B cell (primary cell): ENCODE results near the gene MAD1L1. TPM values are rescaled to one million over a fixed set of nuclear protein-coding genes. Genes with fewer than 3 reads are reported as not detected.

Experiments
- ATAC-seq: fragments of 200-7000 bp; cut with Tn5 transposase; one replicate; pipeline ENCODE4 v1.10.0; 2021; ENCODE audit warnings: low read depth, mild to moderate bottlenecking, moderate number of reproducible peaks, moderate library complexity
- CTCF ChIA-PET: fragments of 350-600 bp; sonication (Branson Sonifier 250); formaldehyde crosslinking; loops from one replicate; lab custom pipeline; 2021; ENCODE audit warnings: antibody characterized with exemption, inconsistent platforms; lab: Charles Lee
- POLR2A ChIA-PET: fragments of 350-600 bp; sonication (Branson Sonifier 250); formaldehyde crosslinking; loops from one replicate; lab custom pipeline; 2021; ENCODE audit warnings: antibody characterized with exemption; lab: Charles Lee
- DNase-seq: peaks from one replicate; pipeline ENCODE4 v3.0.0; 2013
- H2AFZ ChIP-seq: 2 replicates; pipeline ENCODE4 v1.6.1; 2012; ENCODE audit warnings: mild to moderate bottlenecking, low read depth, low read length; ENCODE audit not compliant: insufficient read depth, poor library complexity, severe bottlenecking
- H3K27ac ChIP-seq, 2 donors: 1 replicate in 1 of 2; 2 replicates in 1 of 2; pipeline ENCODE4 v1.5.1; 2012 to 2013; ENCODE audit warnings: low read length in 2 of 2, mild to moderate bottlenecking in 2 of 2, moderate library complexity in 1 of 2
- H3K27me3 ChIP-seq, 4 experiments: fragments of 200-600 bp in 1 of 4; sonication (generic) in 1 of 4; replicated peaks in 1 of 4; 1 replicate in 2 of 4; 2 replicates in 2 of 4; pipeline versions ENCODE4 v1.6.1 to v1.7.0; 2013 to 2016; ENCODE audit warnings: low read length in 3 of 4, mild to moderate bottlenecking in 2 of 4, mixed read lengths in 1 of 4, moderate library complexity in 1 of 4; ENCODE audit not compliant: insufficient read depth in 4 of 4, control insufficient read depth in 3 of 4; ENCODE audit errors: control extremely low read depth in 1 of 4
- H3K36me3 ChIP-seq, 2 experiments: replicated peaks in 1 of 2; 1 replicate in 1 of 2; 2 replicates in 1 of 2; pipeline versions ENCODE4 v1.6.1 to v1.7.1; 2013; ENCODE audit warnings: low read length in 1 of 2; ENCODE audit not compliant: insufficient read depth in 2 of 2, control insufficient read depth in 1 of 2; ENCODE audit errors: control extremely low read depth in 1 of 2, extremely low read depth in 1 of 2
- H3K4me1 ChIP-seq, 2 donors: fragments of 200-600 bp in 1 of 2; sonication (generic) in 1 of 2; 1 replicate in 1 of 2; 2 replicates in 1 of 2; pipeline versions ENCODE4 v1.5.1 to v1.6.1; 2013 to 2017; ENCODE audit warnings: low read length in 2 of 2; ENCODE audit not compliant: control insufficient read depth in 2 of 2, insufficient read depth in 2 of 2
- H3K4me2 ChIP-seq: replicated peaks from 2 replicates; pipeline ENCODE3; 2012; ENCODE audit warnings: mild to moderate bottlenecking, low read depth, low read length; ENCODE audit not compliant: poor library complexity, severe bottlenecking
- H3K4me3 ChIP-seq, 5 experiments: fragments of 200-600 bp in 1 of 5; sonication (generic) in 1 of 5; 1 replicate in 3 of 5; 2 replicates in 2 of 5; pipeline versions ENCODE4 v1.5.1 to v1.7.0; 2011 to 2016; ENCODE audit warnings: low read length in 4 of 5, mild to moderate bottlenecking in 4 of 5, low read depth in 2 of 5, control low read depth in 1 of 5, moderate library complexity in 1 of 5; ENCODE audit not compliant: insufficient read depth in 1 of 5; ENCODE audit errors: control extremely low read depth in 1 of 5, extremely low read depth in 1 of 5
- H3K79me2 ChIP-seq: fragments of 200-600 bp; sonication (generic); one replicate; pipeline ENCODE4 v1.6.0; 2016; ENCODE audit warnings: low read length; ENCODE audit not compliant: control insufficient read depth, insufficient read depth
- H3K9ac ChIP-seq: fragments of 200-600 bp; sonication (generic); 2 replicates; pipeline ENCODE4 v1.6.1; 2017; ENCODE audit warnings: mild to moderate bottlenecking, low read length, moderate library complexity
- H3K9me3 ChIP-seq, 3 donors: one replicate each; pipeline versions ENCODE4 v1.6.1 to v1.7.1; 2013; ENCODE audit warnings: low read length in 2 of 3; ENCODE audit not compliant: control insufficient read depth in 2 of 3, insufficient read depth in 1 of 3; ENCODE audit errors: control extremely low read depth in 1 of 3
- H4K20me1 ChIP-seq: 2 replicates; pipeline ENCODE4 v1.6.0; 2012; ENCODE audit warnings: mild to moderate bottlenecking, low read length; ENCODE audit not compliant: insufficient read depth, control insufficient read depth, poor library complexity, severe bottlenecking
- H3K27ac Mint-ChIP-seq: one replicate; pipeline ENCODE4 v1.8.0; 2021; ENCODE audit warnings: mixed read lengths
- H3K27me3 Mint-ChIP-seq: one replicate; pipeline ENCODE4 v1.8.0; 2021; ENCODE audit warnings: mixed read lengths
- H3K4me1 Mint-ChIP-seq: one replicate; pipeline ENCODE4 v1.8.0; 2021; ENCODE audit warnings: mixed read lengths
- H3K4me3 Mint-ChIP-seq: one replicate; pipeline ENCODE4 v1.8.0; 2021; ENCODE audit warnings: mixed read lengths
- H3K9me3 Mint-ChIP-seq: one replicate; pipeline ENCODE4 v1.8.0; 2022; ENCODE audit warnings: mixed read lengths; ENCODE audit not compliant: insufficient read depth
- EZH2 ChIP-seq: IDR thresholded peaks from 2 replicates; pipeline ENCODE4 v1.6.1; 2012; ENCODE audit warnings: borderline replicate concordance, low read depth, mild to moderate bottlenecking, moderate library complexity, low read length; ENCODE audit not compliant: insufficient read depth, poor library complexity, severe bottlenecking
- WGBS: methylation state at CpG from one replicate; pipeline ENCODE4 v1.1.5; 2013; ENCODE audit warnings: missing lambda C conversion rate; ENCODE audit not compliant: insufficient coverage; 5-methylcytosine and 5-hydroxymethylcytosine counted together
- intact Hi-C: fragments of 100-400 bp; cut with micrococcal nuclease; formaldehyde crosslinking; loops from one replicate; pipeline ENCODE4 v1.10.0; 2022
- polyA plus RNA-seq: library from polyadenylated mRNA; depleted of rRNA; stranded (reverse); fragments of >200 nt; gene quantifications from 2 replicates; pipeline ENCODE4 v1.2.3, GENCODE V29; 2012
- total RNA-seq, 2 donors: library from RNA; stranded (reverse); fragments of 120-200 nt in 1 of 2; gene quantifications; 1 replicate in 1 of 2; 2 replicates in 1 of 2; pipeline versions ENCODE4 v1.2.3 to v1.2.4, GENCODE V29; 2013 to 2022
- TF ChIP-seq, protein P1 (sequence below): fragments of 200-600 bp; IDR thresholded peaks from one replicate; pipeline ENCODE4 v1.8.0; 2022; ENCODE audit warnings: antibody characterized with exemption, mild to moderate bottlenecking

MAD1L1 gene
- total and polyA plus RNA-seq, 2 donors (not counting 1 experiment from before 2014, with no cell fraction given), result 86.7 to 110 TPM

GRCh38 chr7:2258661-2259365 is 26.1 kb upstream of the MAD1L1 start:
- H2AFZ ChIP-seq, result no peak overlapping the region
- H3K4me3 Mint-ChIP-seq, result peak overlapping the region; percentile 76
- H3K4me2 ChIP-seq, result peak overlapping the region; percentile 63
- peaks cover 40% of the 10 kb centered on the region for H3K79me2 ChIP-seq
- H3K36me3 ChIP-seq, result peaks cover 1 to 70% of the 10 kb centered on the region in 2 experiments
- ChIA-PET POLR2A (interaction anchor here (0.8 to 1.5 kb wide), 3 partner anchors 18 to 52 kb away, joined by 3 to 6 read pairs (median 3); no protein-coding TSS in a partner anchor), CTCF (interaction anchor here (0.6 to 2.0 kb wide), 6 partner anchors 10 to 54 kb away, joined by 3 to 8 read pairs (median 4); no protein-coding TSS in a partner anchor)
- peak overlapping the region in 1 of 5 experiments; percentile 17 for H3K4me3 ChIP-seq
- peak overlapping the region; percentile 40 to 66 for H3K27ac ChIP-seq
- WGBS, result 74% methylated on average over 30 of the region's 34 CpGs
- intact Hi-C loops, result no loop called here
- H3K27me3 Mint-ChIP-seq, result no peaks in the 10 kb centered on the region
- ATAC-seq (peak; percentile 69), DNase-seq (peak; percentile 84)
- peaks cover 26% of the 10 kb centered on the region for H4K20me1 ChIP-seq
- H3K27ac Mint-ChIP-seq, result peak overlapping the region; percentile 90
- no peaks in the 10 kb centered on the region for H3K27me3 ChIP-seq
- H3K9ac ChIP-seq, result no peak overlapping the region
- no peaks in the 10 kb centered on the region for H3K9me3 Mint-ChIP-seq
- TF ChIP-seq, protein P1, sequence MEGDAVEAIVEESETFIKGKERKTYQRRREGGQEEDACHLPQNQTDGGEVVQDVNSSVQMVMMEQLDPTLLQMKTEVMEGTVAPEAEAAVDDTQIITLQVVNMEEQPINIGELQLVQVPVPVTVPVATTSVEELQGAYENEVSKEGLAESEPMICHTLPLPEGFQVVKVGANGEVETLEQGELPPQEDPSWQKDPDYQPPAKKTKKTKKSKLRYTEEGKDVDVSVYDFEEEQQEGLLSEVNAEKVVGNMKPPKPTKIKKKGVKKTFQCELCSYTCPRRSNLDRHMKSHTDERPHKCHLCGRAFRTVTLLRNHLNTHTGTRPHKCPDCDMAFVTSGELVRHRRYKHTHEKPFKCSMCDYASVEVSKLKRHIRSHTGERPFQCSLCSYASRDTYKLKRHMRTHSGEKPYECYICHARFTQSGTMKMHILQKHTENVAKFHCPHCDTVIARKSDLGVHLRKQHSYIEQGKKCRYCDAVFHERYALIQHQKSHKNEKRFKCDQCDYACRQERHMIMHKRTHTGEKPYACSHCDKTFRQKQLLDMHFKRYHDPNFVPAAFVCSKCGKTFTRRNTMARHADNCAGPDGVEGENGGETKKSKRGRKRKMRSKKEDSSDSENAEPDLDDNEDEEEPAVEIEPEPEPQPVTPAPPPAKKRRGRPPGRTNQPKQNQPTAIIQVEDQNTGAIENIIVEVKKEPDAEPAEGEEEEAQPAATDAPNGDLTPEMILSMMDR, result no peak
- no peak for TF ChIP-seq EZH2
- no peaks in the 10 kb centered on the region for H3K9me3 ChIP-seq
- H3K4me1 ChIP-seq, result peaks cover 25 to 44% of the 10 kb centered on the region in 2 donors
- H3K4me1 Mint-ChIP-seq, result peaks cover 43% of the 10 kb centered on the region

DNA sequence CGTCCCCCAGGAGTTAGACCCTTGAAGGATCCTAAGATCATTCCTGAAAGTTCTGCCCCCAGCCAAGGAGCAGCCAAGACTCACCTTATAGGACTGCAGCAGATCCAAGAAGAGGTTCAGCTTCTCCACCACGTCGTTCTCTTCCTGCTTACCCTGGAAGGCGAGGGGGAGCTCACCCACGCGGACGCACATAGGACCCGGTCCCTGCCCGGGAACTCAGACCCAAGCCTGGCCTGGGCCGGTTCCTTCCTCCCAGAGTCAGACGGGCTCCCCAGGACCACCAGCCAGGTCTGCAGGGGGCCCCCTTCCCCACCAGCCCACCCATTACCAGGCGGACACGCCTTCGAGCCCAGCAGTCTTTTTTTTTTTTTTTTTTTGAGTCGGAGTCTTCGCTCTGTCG is 24.9 kb upstream of the MAD1L1 start:
- no peaks in the 10 kb centered on the region for H3K27me3 Mint-ChIP-seq
- Histone ChIP-seq H3K27ac (no peak overlapping the region), H3K9ac (no peak overlapping the region), H3K4me3 (no peak overlapping the region), H3K4me2 (no peak overlapping the region), H4K20me1 (peaks cover 31% of the 10 kb centered on the region), H3K4me1 (peaks cover 29 to 52% of the 10 kb centered on the region in 2 donors), H3K36me3 (peaks cover 1 to 66% of the 10 kb centered on the region in 2 experiments), H3K9me3 (no peaks in the 10 kb centered on the region), H3K27me3 (no peaks in the 10 kb centered on the region), H2AFZ (no peak overlapping the region), H3K79me2 (peaks cover 40% of the 10 kb centered on the region)
- CTCF ChIA-PET, result no interaction called here
- TF ChIP-seq, protein P1, result no peak
- no peak for TF ChIP-seq EZH2
- WGBS, result over 99% methylated on average over 14 of the region's 17 CpGs
- ATAC-seq (no peak), DNase-seq (no peak)
- intact Hi-C loops, result no loop called here
- H3K4me3 Mint-ChIP-seq, result no peak overlapping the region
- no peaks in the 10 kb centered on the region for H3K9me3 Mint-ChIP-seq
- no peak overlapping the region for H3K27ac Mint-ChIP-seq
- H3K4me1 Mint-ChIP-seq, result peaks cover 48% of the 10 kb centered on the region
- POLR2A ChIA-PET, result interaction anchor here (0.7 kb wide), 1 partner anchor 20 kb away, joined by 8 read pairs; no protein-coding TSS in a partner anchor
